SK-MEL-5 (cell line): ENCODE data around the gene AACS. TPM values are rescaled to one million over a fixed set of nuclear protein-coding genes. Genes with fewer than 3 reads are reported as not detected.
"Not testable (repeated sequence)": the region's sequence is repeated elsewhere in the genome, so short reads cannot be mapped to it uniquely, and the experiment has no call there.

ENCODE experiments used
- DNase-seq: peaks from one replicate; pipeline ENCODE4 v3.0.0-alpha.2; 2016; ENCODE audit warnings: low read depth, low spot score
- in situ Hi-C: cut with HindIII; loops from 2 replicates; pipeline ENCODE4 v1.10.0; 2016; ENCODE audit warnings: low sequenced_read_pairs, high pct_unique_total_duplicates, low pct_unique_long_range_greater_than_20kb
- total RNA-seq: library from RNA; depleted of rRNA; stranded (reverse); fragments of >200 nt; shearing (Covaris generic); gene quantifications from 2 replicates; pipeline ENCODE4 v1.2.3, GENCODE V29; 2014

The AACS gene
- total RNA-seq, 1 experiment from 2014 or later, result 13.0 TPM

DNA sequence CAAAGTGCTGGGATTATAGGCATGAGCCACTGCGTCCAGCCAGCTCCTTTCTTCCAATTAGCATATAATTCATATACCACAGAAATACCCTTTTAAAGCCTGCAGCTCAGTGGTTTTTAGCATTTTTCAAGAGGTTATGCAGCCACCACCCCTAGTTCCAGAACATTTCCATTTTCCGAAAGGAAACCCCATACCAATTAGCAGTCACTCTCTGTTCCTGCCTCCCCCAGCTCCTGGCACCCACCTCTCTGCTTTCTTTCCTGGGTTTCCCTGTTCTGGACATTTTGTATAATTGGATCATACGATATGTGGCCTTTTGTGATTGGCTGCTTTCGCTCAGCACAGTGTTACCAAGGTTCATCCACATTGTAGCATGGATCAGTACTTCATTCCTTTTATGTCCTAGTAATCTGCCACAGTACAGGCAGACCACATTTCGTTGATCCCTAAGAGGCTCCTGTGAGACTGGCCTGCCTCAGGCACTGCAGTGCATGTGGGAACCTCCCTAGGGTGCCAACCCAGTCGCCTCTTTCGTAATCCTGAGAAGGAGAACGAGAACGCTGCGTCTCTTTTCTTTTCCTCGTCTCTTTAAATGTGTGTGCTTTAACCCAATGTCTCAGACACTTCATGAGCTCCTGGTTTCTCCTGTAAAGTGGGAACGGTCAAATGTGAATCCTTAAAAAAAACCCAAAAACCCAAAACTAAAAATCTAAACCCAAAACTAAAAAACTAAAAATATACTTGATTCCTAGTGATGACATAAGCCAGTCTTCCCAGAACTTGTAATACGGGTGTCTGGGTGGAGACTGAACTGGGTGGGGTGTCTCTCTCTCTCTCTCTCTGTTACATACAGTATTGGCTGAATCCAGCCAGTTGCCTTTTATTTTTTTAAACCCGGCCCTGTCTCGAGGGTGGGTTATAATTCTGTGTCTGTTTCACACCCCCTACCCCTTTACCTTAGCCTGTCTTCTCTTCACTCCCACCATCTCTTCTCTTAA, 14.7 kb downstream of the AACS start:
- no peak for DNase-seq
- in situ Hi-C loops, result no loop called here

DNA sequence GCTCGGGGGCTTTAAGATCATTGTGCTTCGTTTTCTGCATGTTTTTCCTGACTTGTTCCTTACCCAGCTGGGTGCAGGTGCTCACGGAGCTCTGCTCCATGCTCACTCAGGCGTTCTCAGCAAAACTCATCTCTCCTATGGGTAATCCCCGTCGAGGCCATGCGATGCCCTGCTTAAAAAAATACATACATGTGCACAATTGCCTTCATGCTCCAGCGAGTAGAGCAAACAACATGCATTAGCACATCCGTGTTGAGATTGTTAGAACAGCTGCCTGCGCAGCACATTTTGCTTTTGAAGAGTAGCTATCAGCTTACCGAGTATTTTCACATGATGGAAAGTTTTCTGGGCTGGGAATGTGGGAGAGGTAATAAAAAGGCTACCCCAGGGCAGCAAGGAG, 16.2 kb downstream of the AACS start:
- no peak for DNase-seq
- in situ Hi-C loops, result no loop called here

DNA sequence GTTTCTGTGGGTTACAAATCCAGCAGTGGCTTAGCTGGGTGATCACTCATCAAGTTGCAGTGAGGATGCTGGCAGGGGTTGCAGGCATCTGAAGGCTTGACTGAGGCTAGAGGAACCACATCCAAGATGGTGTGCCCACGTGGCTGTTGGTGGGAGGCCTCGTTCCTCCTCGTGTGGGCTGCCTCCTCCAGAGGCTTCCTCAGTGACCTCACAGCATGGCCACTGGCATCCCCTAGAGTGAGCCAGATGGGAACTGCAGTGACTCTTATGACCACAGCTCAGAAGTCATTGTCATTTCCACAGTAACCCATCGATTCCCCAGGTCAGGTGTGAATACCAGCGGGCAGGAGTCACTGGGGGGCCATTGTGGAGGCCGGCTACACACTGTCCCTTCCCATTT, 17.8 kb downstream of the AACS start:
- DNase-seq, result no peak
- in situ Hi-C loops, result no loop called here

DNA sequence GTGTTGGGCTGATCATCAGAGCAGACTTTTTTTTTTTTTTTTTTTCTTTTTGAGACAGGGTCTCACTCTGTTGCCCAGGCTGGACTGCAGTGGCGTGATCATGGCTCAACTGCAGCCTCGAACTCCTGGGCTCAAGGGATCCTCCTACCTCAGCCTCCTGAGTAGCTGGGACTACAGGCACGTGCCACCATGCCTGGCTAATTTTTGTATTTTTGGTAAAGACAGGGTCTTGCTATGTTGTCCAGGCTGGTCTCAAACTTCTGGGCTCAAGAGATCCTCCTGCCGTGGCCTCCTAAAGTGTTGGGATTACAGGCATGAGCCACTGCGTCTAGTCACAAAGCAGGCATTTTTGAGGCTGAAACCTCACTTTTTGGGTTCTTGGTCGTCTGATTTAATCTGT, 23.0 kb downstream of the AACS start:
- DNase-seq, in situ Hi-C loops: not testable (repeated sequence)

DNA sequence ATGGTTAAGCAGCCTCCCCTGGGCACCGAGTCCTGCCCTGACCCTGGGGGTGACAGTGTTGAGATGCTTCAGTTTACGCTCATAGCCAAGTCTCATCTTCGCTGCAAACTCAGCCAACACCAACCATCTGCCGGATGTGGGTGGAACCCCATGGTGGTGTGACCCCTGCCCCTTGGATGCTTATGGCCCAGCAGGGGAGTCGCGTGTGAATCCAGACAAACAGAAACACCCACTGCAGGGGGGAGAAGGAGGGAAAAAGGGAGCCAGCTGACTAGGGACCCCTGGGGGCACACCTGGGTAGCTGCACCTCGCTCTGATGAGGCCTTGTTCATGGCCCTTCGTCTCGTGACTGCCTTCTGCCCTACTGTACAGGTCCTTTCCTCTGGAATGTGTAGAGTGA, 23.8 kb downstream of the AACS start:
- DNase-seq, result no peak
- in situ Hi-C loops, result no loop called here

DNA sequence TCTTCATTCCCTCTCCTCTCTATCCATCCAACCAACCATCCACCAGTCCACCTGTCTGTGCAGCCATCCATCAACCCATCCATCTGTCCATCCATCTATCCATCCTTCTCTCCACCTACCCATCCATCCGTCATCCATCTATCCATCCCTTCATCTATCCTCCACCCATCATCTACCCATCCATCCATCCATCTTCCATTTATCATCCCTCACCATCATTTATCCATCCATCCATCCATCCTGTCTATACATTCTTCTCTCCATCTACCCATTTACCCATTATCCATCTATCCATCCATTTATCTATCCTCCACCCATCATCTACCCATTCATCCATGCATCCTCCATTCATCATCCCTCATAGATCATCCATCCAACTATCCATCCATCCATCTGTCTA, 24.4 kb downstream of the AACS start:
- no peak for DNase-seq
- in situ Hi-C loops, result no loop called here

DNA sequence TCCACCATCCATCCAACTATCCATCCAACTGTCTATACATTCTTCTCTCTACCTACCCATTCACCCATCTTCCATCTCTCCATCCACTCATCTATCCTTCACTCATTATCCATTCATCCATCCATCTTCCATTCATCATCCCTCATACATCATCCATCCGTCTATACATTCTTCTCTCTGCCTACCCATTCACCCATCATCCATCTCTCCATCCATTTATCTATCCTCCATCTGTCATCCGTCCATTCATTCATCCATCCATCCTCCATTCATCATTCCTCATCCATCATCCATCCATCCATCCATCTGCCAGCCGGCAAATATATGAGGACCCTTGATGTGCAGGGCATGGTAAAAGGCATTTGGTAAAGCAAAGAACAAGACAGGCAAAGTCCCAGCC, 25.2 kb downstream of the AACS start:
- no peak for DNase-seq
- in situ Hi-C loops, result no loop called here

DNA sequence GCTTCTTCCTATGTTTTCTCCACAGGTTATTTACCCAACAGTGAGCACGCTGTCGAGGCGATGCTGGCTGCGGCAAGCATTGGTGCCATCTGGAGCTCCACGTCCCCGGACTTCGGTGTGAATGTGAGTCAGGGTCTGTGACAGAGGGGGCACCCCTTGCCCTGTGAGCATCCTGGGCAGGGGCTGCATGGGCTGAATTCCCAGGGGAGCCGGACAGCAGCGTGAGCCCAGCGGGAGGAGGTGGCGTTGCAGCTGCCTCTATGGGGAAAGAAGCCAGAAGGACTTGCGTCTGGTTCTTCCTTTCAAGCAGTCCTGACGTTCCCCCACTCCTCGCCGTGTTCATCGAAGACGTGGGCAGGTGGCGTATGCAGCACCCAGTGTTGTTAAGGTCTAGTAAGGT, 26.2 kb downstream of the AACS start:
- DNase-seq, result no peak
- in situ Hi-C loops, result no loop called here

DNA sequence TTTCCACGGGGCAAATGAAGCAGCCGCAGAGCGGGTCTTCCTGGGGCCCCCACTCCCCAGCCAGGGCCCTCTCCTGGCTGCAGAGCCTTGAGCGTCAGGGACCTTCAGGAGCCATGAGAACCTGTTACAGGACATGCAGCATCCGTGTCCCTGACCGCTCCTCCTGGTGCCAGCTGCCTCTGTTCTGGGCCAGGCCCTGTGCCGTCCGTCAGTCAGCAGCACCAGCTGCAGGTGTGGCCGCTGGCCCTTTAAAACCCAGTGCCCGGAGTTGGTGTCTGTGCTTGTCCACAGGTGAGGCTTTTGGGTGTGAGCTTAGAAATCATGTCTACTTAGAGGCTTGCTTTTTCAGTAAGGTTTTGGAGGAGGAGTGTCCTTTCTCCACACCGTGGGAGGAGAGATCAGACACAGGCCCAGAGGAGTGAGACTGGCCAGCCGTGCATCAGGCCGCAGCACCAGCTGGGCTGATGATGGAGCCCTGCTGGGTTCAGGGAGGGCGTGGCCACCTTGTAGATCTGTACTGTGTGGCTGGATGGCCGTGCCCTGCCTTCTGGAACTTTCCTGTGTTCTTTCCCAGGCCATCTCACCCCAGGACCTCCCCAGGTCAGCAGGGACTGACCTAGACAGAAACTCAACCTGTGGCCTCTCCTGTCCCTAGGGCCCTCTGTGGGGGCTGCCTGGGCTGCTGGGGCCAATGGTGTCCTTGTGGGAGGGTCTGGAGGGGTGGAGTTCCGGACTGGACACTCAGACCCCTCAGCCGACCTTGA, 27.1 kb downstream of the AACS start:
- DNase-seq, result no peak
- in situ Hi-C loops, result no loop called here

DNA sequence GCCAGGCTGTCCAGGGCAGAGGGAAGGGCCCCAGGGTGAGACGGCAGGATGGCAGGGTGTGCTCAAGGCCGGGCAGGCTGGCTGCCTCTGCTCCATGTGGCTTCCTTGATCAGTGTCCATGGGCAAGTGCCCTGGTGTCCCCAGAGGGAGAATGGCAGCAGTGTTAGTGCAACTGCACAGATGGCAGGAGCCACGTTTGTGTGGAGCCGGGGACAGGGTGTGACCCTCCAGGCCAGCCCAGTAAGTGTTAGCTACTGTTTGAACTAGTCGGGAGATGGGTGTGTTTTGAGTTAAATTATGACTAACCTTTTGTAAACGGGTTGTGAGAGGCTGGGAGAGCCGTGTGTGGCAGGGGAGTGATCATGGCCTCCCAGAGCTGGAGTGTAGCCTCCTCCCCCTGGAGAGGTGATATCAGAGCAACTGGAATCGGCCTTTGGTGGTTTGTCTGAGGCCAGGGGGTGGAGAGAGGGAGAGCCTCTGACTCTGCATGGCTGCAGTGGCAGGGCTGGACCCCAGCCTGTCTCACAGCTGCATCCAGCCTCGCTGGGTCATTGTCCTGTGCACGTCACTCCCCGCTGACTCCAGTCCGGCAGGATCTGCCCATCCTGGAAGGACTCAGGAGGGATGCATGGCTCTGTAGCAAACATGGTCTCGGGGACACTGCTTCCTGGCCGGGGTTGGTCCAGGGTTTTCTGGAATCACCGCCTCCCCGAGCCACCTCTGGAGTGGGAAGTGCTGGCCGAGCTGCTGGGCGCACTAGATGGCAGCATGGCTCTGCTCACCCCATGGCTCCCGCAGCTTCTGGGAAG, 27.8 kb downstream of the AACS start:
- DNase-seq, result no peak
- in situ Hi-C loops, result no loop called here

DNA sequence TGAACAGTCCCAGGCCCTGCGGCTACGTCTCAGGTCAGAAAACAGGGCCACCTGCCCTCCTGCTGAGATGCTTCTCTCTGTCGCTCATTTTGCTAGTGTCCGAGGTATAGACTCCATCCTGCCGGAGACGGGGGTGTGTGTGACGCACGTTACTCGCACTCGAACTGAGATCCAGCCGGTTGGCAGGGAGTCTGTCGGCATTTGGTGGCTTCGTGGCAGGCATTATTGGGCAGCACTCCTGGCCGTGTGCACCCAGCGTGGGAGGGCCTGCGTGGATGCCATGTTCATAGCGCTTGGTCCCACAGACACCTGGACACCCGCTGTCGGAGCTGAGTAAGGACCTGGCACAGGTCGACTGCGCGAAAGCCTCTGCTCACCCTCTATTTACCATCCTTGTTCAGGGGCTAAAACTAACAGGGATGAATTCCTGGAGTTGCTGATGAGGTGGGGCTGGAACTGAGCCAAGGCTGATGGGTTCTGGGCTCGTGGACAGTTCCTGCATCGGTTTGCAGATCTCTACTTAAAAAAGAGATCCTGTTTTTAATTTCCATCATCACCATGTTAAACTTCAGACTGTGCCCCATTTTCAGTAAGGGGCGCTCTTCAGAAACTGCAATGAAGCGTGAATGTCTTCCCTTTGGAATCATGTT, 28.6 kb downstream of the AACS start:
- DNase-seq, result no peak
- in situ Hi-C loops, result no loop called here

DNA sequence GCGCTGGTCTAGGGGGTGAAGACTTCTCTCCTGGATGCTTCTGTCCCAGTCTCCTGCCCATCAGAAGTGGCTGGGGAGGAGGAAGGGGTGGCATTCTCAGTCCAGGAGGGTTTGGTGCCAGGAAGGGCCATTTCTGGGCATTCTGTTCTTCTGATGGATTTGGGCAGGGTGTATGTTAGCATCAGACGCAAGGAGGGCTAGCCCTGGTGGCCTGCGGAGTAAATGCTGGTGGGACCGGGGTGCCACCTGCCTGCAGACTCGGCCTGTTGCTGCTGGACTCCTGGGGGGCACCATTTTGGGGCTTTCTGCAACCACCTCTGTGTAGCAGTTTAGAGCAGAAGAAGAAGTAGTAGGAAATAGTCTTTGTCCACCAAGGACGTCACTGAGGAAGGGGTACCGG, 31.7 kb downstream of the AACS start:
- in situ Hi-C loops, result no loop called here
- no peak for DNase-seq

DNA sequence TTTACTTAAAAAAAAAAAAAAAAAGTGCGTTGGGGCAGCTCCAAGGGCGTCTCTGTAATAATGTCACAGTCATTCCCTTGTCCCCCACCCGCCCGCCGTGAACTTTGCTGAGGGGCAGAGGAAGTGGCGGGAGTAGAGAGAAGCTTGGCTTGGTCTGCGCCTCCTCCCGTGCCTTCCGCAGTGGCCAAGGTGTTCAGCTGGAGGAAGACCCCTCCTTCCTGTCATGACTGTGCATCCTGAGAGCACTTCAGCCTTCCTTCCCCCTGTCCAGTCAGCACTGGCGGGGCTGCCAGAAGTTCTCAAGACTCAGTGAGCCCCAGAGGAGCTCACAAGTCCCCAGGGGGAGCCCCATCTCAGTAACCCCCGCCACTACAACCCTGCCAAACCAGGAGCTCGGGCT, 32.2 kb downstream of the AACS start:
- in situ Hi-C loops, result no loop called here
- DNase-seq, result no peak

DNA sequence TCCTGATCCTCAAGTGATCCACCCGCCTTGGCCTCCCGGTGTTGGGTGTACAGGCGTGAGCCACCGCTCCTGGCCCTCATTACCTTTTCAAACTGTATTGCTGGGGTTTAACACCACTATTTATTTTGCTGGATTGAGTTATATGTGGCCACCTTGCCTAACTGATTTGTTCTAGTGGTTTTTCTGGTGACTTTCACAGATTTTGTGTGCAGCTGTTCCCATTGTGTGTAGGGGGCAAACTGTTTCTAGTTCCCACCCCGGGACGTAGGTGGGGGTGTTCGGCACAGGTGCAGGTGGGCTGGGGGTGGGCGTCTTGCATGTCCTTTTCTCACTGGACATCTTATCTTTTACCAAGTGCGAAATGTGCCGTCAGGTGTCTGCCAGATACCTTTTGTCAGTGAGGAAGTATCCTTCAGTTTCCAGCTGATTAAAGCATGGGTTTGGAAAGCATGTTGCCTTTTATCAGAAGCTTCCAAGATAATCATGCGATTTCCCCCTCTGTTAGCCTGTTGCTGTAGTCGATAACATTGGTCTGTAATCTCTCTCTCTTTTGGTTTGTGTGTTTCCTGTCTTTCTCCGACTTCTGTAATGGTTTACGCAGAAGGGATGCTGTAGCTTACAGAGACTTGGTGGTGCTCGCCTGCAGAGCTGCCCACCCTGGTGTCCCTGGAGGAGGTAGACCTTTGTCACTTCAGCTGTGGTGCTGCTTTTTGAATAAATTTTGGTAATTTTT, 33.6 kb downstream of the AACS start:
- no peak for DNase-seq
- in situ Hi-C loops, result no loop called here

DNA sequence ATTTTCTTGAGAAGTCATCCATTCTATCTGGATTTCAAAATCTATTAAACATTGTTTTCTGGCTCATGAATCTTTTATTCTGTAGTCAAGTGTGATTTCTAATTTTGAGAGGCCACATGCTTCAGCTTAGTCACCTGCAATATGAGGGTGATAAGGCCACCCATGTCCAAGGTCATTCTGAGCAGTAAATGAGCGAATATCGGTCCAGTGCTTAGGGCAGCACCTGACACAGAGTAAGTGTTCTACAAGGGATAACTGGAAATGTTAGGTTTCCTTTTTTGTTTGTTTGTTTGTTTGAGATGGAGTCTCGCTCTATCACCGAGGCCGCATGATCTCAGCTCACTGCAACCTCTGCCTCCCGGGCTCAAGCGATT, 34.2 kb downstream of the AACS start:
- in situ Hi-C loops, result no loop called here
- DNase-seq, result no peak

DNA sequence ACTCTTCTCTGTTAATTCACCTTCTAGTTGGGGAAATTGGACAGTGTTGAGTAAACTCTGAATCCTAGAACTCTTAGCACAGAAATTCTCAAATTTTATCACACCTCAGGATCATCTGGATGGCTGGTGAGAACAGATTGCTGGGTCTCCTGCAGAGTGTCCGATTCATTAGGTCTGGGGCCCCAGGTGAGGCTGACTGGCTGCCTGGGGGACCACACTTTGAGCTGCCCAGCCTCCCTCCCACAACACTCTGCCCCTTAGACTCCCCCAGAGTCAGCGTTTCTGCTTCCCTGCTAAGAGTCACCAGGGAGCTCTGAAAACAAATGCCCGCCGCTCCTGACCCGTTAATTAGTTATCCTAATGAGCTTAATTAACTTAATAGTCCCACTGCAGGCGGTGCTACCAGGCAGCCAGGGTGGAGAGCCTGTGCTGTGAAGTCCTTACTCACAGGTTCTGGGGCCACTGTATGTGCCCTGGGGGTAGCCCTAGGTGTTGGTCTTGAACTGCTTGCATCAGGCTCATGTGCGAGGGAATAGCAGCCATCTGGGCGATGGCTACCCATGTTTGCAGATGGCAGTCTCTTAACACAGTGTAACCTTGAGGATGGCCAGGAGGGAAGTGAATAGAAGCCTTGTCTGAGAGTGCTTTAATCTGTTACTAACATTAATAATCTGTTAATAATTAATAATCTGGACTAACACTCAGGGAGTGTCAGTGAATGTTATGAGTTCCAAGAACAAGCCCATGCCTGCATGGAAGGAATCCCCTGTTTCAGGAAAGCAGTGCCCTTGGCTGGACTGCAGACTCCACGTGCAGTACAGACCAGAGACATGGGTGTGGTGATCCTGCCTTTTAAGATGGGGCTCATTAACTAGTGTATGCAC, 35.6 kb downstream of the AACS start:
- no peak for DNase-seq
- in situ Hi-C loops, result no loop called here
